GM23338 (cell line): ENCODE results near the gene DNAJB8.

ENCODE experiments used
- EZH2 ChIP-seq: fragments of 200-600 bp; sonication (generic); IDR thresholded peaks from one replicate; pipeline ENCODE4 v1.8.0; 2017; ENCODE audit warnings: antibody characterized with exemption, mild to moderate bottlenecking, low read depth; ENCODE audit not compliant: unreplicated experiment
- EZH2phosphoT487 ChIP-seq: fragments of 200-600 bp; sonication (generic); IDR thresholded peaks from one replicate; pipeline ENCODE4 v1.8.1; 2018; ENCODE audit warnings: antibody characterized with exemption; ENCODE audit not compliant: unreplicated experiment
- JUNB ChIP-seq: IDR thresholded peaks from one replicate; pipeline ENCODE4 v1.6.1; 2016; ENCODE audit warnings: antibody characterized with exemption; ENCODE audit not compliant: unreplicated experiment
- NANOG ChIP-seq: IDR thresholded peaks from 2 replicates; pipeline ENCODE4 v1.6.1; 2016; ENCODE audit warnings: antibody characterized with exemption, borderline replicate concordance
- POLR2AphosphoS5 ChIP-seq: IDR thresholded peaks from 2 replicates; pipeline ENCODE4 v1.6.1; 2016; ENCODE audit warnings: antibody characterized with exemption, low read depth
- TF ChIP-seq, protein P1 (sequence below), 2 experiments: fragments of 200-600 bp in 1 of 2; sonication (generic) in 1 of 2; conservative IDR thresholded peaks; 2 replicates each; pipeline versions ENCODE4 v1.5.1 to v1.6.1; 2016 to 2017; ENCODE audit warnings: antibody characterized with exemption in 2 of 2, low read depth in 2 of 2, mild to moderate bottlenecking in 2 of 2, moderate library complexity in 1 of 2
- TF ChIP-seq, protein P2 (sequence below): IDR thresholded peaks from one replicate; pipeline ENCODE4 v1.6.1; 2018; ENCODE audit warnings: antibody characterized with exemption; ENCODE audit not compliant: unreplicated experiment
- TF ChIP-seq, protein P3 (sequence below): IDR thresholded peaks from 2 replicates; pipeline ENCODE4 v1.6.1; 2016; ENCODE audit warnings: antibody characterized with exemption

DNA sequence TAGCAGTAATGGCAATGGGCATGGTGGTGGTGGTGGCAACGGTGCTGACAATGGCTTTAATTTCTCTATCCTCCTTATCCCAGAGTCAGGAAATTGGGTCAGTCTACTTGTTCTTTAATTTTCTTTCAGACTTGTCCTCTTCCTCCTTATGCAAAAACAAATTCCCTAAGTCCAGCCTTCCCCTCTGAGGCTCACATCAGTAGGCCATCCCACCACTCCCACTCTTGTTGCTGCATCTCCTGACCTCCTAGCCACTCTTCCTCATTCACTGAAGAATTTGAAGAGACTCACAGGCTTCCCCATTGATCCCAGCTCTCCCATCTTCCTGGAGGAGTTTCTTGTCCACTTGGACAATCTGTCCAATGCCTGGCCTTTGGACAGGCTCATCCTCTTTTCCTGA, 19.9 kb downstream of the DNAJB8 start:
- TF ChIP-seq EZH2phosphoT487 (no peak), POLR2AphosphoS5 (no peak), JUNB (no peak), EZH2 (no peak), NANOG (no peak)
- TF ChIP-seq, protein P1, sequence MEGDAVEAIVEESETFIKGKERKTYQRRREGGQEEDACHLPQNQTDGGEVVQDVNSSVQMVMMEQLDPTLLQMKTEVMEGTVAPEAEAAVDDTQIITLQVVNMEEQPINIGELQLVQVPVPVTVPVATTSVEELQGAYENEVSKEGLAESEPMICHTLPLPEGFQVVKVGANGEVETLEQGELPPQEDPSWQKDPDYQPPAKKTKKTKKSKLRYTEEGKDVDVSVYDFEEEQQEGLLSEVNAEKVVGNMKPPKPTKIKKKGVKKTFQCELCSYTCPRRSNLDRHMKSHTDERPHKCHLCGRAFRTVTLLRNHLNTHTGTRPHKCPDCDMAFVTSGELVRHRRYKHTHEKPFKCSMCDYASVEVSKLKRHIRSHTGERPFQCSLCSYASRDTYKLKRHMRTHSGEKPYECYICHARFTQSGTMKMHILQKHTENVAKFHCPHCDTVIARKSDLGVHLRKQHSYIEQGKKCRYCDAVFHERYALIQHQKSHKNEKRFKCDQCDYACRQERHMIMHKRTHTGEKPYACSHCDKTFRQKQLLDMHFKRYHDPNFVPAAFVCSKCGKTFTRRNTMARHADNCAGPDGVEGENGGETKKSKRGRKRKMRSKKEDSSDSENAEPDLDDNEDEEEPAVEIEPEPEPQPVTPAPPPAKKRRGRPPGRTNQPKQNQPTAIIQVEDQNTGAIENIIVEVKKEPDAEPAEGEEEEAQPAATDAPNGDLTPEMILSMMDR (conservative IDR thresholded peaks at IDR 0.05; ENCODE audit: low read depth in 2 of 2): no peak
- TF ChIP-seq, protein P2, sequence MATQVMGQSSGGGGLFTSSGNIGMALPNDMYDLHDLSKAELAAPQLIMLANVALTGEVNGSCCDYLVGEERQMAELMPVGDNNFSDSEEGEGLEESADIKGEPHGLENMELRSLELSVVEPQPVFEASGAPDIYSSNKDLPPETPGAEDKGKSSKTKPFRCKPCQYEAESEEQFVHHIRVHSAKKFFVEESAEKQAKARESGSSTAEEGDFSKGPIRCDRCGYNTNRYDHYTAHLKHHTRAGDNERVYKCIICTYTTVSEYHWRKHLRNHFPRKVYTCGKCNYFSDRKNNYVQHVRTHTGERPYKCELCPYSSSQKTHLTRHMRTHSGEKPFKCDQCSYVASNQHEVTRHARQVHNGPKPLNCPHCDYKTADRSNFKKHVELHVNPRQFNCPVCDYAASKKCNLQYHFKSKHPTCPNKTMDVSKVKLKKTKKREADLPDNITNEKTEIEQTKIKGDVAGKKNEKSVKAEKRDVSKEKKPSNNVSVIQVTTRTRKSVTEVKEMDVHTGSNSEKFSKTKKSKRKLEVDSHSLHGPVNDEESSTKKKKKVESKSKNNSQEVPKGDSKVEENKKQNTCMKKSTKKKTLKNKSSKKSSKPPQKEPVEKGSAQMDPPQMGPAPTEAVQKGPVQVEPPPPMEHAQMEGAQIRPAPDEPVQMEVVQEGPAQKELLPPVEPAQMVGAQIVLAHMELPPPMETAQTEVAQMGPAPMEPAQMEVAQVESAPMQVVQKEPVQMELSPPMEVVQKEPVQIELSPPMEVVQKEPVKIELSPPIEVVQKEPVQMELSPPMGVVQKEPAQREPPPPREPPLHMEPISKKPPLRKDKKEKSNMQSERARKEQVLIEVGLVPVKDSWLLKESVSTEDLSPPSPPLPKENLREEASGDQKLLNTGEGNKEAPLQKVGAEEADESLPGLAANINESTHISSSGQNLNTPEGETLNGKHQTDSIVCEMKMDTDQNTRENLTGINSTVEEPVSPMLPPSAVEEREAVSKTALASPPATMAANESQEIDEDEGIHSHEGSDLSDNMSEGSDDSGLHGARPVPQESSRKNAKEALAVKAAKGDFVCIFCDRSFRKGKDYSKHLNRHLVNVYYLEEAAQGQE: no peak
- TF ChIP-seq, protein P3, sequence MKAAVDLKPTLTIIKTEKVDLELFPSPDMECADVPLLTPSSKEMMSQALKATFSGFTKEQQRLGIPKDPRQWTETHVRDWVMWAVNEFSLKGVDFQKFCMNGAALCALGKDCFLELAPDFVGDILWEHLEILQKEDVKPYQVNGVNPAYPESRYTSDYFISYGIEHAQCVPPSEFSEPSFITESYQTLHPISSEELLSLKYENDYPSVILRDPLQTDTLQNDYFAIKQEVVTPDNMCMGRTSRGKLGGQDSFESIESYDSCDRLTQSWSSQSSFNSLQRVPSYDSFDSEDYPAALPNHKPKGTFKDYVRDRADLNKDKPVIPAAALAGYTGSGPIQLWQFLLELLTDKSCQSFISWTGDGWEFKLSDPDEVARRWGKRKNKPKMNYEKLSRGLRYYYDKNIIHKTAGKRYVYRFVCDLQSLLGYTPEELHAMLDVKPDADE: no peak
